Measurements from ENCODE around the gene SLC35B2.

SLC35B2 gene

GRCh38 chr6:44286285-44286565 lies 28.9 kb upstream of the SLC35B2 start:
- no peak for DNase-seq (ENCODE audit: low spot score)

DNA sequence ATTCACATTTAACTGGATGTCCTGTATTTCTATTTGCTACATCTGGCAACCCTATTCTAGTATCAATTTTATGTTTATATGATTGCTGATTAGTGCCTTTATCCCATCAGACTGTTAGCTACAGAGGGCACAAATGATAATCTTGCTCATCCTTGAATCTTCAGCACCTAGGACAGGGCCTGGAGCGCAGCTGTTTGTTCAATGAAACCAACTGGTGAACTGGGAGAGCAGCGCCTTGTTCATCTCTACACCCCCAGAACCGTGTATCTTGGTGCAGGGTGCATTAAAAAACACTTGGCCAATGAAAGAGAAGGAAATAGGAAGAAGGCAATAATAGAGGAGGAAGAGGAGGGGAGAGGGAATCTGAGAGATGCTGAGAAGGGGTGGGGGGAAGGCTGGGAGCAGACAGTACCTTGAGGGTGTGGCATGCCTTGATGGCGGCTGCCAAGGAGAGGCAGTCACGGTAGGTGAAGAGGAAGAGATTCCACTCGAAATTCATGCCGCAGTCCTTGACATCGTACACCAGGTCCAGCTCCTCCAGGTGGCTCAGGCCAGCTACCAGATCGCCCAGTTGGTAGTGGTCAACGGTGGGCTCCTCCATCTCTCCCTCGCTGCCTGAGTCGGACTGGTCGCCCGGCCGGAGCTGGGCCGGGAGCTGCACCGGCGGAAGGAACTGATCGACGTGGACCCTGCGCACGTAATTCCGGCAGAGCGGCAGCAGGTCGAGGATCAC lies 28.4 kb upstream of the SLC35B2 start:
- DNase-seq (ENCODE audit: low spot score), result peak; percentile 51

GRCh38 chr6:44284867-44285266 lies 27.5 kb upstream of the SLC35B2 start:
- DNase-seq (ENCODE audit: low spot score), result no peak

GRCh38 chr6:44284121-44284520 lies 26.8 kb upstream of the SLC35B2 start:
- DNase-seq (ENCODE audit: low spot score), result no peak

DNA sequence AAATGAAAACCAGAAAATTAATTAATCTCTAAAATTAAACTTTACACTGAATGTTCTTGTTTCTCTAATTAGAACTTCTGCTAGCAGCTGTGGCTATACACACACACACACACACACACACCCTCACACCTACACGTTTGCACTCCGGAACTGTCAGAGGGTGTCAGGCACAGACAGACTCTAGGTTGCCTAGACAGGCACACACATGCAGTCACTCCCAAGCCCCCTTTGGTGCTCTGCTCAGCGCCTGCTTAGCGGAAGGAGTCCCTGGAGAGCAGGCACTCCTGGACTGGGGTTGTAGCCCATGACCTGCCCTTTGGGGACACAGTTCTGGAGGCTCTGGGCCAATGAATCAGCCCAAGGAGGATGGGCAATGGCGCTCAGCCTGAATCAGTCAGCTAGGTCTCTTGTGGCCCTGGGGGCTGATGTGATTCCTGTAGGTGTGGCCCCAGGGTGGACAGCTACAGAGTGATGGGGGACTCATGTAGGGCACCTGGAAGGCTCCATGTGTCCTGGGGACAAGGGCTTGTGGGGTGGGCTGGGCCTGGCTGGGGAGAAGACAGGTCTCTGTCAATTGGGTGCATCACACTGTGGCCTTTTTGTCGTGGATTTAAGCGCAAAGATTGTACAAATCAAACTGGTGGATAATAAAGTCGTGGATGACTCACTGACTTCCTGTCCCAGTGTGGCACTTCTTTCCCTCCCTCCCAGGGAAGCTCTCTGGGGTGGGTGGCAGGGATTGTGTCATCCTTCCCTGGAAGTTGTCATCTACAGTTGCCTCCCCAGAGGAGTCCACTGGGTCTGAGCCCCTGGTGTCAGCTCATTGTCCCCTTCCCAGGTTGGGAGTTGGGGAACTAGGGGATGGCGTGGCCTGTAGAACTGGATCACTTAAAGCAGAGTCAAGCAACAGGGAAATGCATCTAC lies 21.7 kb upstream of the SLC35B2 start:
- DNase-seq (ENCODE audit: low spot score), result no peak

DNA sequence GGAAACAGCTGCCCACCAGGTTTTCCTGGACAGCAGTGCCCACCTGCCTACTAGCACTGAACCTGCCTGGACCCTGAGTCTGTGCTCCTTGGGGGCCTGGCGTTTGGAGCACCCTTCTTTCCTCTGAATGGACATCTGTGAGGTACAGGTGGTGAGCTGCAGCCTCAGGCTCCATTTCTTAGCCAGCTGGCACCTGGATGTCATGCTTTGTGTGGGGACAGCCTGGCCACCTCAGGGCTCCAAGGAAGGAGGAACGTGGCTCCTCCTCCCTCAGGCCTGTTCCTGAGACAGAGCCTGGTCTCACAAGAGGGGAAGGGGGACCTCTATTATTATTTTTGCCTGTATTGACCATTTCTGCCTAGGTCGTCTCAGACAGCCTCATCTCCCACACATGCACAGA lies 21.0 kb upstream of the SLC35B2 start:
- DNase-seq (ENCODE audit: low spot score), result no peak

DNA sequence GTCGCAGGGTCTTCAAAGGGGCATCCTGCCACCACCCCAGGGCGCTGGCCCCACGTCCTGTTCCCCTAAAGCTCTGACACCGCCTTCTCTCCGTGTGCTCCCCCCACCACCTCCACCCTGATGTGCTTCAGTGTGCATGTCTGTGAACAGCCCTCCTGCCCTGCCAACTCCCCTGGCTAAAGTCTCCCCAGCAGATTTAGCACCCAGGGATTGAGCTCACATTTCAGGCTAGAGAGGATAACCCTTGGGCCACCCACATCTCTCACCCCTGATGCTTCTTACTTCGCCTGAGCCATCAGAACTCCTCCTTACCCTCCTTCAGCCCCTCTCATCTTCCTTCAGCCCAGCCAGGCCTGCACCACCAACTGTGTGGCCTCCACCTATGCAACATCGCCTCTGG lies 20.4 kb upstream of the SLC35B2 start:
- no peak for DNase-seq (ENCODE audit: low spot score)

GRCh38 chr6:44276667-44277640 lies 19.6 kb upstream of the SLC35B2 start:
- no peak for DNase-seq (ENCODE audit: low spot score)

- DNase-seq (ENCODE audit: low spot score), result peak; percentile 65
Observed at GRCh38 chr6:44275749-44276648, 18.7 kb upstream of the SLC35B2 start.

- DNase-seq (ENCODE audit: low spot score), result no peak
Observed at GRCh38 chr6:44275271-44275748, 18.0 kb upstream of the SLC35B2 start.

GRCh38 chr6:44273617-44274016 lies 16.3 kb upstream of the SLC35B2 start:
- DNase-seq (ENCODE audit: low spot score), result no peak

- DNase-seq (ENCODE audit: low spot score), result no peak
Observed at GRCh38 chr6:44272999-44273566, 15.8 kb upstream of the SLC35B2 start.

GRCh38 chr6:44272529-44272928 lies 15.2 kb upstream of the SLC35B2 start:
- no peak for DNase-seq (ENCODE audit: low spot score)

DNA sequence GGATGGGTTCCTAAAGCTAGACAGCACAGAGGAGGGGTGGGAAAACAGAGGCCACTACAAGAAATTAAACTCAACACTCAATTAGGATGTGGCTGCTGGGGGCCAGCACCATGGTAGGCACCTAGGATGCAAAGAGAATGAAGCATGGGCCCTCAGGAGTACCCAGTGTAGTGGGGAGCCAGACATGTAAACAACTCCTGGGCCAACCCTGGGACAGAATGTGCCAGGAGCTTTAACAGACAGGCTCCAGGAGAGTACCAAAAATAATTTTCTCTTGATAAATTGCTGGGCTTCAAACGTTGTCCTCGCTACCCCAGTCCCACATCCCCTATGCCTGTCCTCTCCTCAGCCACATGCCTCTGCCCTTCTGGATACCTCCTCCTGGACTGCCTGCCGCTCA lies 14.6 kb upstream of the SLC35B2 start:
- DNase-seq (ENCODE audit: low spot score), result no peak

GRCh38 chr6:44271406-44271723 lies 14.0 kb upstream of the SLC35B2 start:
- no peak for DNase-seq (ENCODE audit: low spot score)

DNA sequence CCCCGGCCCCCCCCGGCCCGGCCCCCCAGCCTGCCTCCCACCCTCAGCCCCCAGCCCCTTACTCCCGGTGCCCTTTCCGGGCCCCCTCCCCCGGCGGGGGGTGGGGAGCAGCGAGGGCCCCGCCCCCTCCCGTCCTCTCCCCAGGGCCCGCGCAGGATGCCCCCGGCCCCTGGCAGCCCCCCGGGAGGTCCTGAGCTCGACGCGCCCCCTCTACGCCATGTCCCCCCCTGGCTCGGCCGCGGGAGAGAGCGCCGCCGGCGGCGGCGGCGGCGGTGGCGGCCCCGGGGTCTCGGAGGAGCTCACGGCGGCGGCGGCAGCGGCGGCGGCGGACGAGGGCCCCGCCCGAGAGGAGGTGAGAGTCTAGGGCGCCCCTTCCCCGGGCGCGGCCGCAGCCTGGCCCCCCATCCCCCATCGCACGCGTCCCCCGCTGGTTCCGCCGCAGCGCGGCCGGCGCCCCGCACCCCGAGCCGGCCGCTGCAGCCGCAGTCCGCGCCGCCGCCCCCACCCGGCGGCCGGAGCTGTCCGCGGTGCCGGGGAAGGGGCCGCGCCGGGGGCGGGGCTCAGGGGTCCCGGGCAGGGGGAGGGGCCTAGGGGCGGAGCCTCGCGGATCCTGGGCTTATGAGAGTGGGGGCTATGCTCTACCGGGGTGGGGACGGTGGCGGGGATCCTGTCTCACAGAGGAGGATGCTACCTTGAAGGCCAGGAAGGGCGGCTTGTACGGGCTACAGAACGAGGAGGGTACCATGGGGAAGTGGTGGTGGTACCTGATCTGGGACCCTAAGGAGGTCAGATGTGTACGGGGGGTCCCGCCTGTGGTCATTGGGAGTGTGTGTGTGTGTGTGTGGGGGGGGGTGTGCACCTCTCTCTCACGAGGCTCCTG lies 13.4 kb upstream of the SLC35B2 start:
- no peak for DNase-seq (ENCODE audit: low spot score)

- no peak for DNase-seq (ENCODE audit: low spot score)
Observed at GRCh38 chr6:44269921-44270525, 12.7 kb upstream of the SLC35B2 start, which contains the start of gene TMEM151B. TMEM151B (plus strand) TSS chr6:44270450; CDS start chr6:44270743, 293 bp downstream.

GRCh38 chr6:44269178-44269920 lies 12.0 kb upstream of the SLC35B2 start:
- no peak for DNase-seq (ENCODE audit: low spot score)
